ENCODE measurements around the gene KCTD14. TPM values are rescaled to one million over a fixed set of nuclear protein-coding genes. Genes with fewer than 3 reads are reported as not detected.

The KCTD14 gene
- total and polyA plus RNA-seq, 2 of the 8 experiments (the other 6 are each of a cell fraction or from before 2014, with no cell fraction given) = 21.6 to 24.9 TPM

DNA sequence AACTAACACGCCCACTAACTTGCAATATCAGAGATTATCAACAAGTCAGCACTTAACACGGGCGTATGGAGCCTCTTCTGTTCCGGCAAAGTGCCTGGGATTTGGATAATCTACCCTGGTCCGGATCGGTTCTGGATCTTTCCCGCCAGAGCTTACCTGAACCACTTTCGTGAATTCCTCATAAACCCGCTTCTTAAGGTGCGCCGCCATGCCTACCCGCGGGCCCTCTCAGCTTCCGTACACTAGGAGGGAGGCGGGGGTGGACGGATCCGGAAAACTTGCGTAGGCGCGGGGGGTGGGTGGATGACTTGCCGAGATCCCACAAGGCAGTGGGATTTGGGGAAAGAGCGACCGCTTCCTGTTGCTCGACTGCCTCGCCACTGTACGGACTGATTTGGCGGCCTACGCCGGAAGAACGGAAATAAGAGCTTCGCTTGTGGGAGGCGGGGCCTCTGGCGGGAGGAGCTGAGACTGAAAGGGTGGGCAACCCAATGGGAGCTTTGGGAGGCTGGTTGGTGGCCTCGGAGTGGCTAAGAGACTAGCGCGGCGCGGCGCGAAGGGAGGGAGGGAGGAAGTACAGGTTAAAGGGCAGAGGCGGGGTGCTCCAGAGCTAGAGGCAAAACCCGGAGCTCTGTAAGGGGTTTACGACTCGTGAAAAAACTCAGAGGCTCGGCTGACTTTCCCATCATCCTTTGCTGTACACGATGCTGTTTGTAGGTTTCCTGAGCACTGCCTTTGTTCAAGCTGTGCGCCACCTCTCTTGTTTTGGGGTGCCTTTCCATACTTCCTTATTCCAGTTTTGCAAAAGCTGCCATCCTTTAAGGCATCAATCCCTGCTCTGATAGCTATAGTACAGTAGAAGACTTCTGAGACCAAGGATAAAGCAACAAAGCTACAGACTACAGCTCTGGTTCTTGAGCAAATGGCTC, 28.4 kb downstream of the KCTD14 start, which contains the start of gene INTS4 (continued):
- TF ChIP-seq, protein P1, sequence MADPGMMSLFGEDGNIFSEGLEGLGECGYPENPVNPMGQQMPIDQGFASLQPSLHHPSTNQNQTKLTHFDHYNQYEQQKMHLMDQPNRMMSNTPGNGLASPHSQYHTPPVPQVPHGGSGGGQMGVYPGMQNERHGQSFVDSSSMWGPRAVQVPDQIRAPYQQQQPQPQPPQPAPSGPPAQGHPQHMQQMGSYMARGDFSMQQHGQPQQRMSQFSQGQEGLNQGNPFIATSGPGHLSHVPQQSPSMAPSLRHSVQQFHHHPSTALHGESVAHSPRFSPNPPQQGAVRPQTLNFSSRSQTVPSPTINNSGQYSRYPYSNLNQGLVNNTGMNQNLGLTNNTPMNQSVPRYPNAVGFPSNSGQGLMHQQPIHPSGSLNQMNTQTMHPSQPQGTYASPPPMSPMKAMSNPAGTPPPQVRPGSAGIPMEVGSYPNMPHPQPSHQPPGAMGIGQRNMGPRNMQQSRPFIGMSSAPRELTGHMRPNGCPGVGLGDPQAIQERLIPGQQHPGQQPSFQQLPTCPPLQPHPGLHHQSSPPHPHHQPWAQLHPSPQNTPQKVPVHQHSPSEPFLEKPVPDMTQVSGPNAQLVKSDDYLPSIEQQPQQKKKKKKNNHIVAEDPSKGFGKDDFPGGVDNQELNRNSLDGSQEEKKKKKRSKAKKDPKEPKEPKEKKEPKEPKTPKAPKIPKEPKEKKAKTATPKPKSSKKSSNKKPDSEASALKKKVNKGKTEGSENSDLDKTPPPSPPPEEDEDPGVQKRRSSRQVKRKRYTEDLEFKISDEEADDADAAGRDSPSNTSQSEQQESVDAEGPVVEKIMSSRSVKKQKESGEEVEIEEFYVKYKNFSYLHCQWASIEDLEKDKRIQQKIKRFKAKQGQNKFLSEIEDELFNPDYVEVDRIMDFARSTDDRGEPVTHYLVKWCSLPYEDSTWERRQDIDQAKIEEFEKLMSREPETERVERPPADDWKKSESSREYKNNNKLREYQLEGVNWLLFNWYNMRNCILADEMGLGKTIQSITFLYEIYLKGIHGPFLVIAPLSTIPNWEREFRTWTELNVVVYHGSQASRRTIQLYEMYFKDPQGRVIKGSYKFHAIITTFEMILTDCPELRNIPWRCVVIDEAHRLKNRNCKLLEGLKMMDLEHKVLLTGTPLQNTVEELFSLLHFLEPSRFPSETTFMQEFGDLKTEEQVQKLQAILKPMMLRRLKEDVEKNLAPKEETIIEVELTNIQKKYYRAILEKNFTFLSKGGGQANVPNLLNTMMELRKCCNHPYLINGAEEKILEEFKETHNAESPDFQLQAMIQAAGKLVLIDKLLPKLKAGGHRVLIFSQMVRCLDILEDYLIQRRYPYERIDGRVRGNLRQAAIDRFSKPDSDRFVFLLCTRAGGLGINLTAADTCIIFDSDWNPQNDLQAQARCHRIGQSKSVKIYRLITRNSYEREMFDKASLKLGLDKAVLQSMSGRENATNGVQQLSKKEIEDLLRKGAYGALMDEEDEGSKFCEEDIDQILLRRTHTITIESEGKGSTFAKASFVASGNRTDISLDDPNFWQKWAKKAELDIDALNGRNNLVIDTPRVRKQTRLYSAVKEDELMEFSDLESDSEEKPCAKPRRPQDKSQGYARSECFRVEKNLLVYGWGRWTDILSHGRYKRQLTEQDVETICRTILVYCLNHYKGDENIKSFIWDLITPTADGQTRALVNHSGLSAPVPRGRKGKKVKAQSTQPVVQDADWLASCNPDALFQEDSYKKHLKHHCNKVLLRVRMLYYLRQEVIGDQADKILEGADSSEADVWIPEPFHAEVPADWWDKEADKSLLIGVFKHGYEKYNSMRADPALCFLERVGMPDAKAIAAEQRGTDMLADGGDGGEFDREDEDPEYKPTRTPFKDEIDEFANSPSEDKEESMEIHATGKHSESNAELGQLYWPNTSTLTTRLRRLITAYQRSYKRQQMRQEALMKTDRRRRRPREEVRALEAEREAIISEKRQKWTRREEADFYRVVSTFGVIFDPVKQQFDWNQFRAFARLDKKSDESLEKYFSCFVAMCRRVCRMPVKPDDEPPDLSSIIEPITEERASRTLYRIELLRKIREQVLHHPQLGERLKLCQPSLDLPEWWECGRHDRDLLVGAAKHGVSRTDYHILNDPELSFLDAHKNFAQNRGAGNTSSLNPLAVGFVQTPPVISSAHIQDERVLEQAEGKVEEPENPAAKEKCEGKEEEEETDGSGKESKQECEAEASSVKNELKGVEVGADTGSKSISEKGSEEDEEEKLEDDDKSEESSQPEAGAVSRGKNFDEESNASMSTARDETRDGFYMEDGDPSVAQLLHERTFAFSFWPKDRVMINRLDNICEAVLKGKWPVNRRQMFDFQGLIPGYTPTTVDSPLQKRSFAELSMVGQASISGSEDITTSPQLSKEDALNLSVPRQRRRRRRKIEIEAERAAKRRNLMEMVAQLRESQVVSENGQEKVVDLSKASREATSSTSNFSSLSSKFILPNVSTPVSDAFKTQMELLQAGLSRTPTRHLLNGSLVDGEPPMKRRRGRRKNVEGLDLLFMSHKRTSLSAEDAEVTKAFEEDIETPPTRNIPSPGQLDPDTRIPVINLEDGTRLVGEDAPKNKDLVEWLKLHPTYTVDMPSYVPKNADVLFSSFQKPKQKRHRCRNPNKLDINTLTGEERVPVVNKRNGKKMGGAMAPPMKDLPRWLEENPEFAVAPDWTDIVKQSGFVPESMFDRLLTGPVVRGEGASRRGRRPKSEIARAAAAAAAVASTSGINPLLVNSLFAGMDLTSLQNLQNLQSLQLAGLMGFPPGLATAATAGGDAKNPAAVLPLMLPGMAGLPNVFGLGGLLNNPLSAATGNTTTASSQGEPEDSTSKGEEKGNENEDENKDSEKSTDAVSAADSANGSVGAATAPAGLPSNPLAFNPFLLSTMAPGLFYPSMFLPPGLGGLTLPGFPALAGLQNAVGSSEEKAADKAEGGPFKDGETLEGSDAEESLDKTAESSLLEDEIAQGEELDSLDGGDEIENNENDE (IDR thresholded peaks at IDR 0.05; ENCODE audit: insufficient replicate concordance, low read length) = no peak
- TF ChIP-seq SIX5 (IDR thresholded peaks at IDR 0.05; ENCODE audit: low read depth, low read length) (peak; percentile 6; the same call in 1 of the 2 replicates), SP4 (IDR thresholded peaks at IDR 0.05; ENCODE audit: low read length) (0 out of 2 replicates have a peak, but pooled peaks have one; percentile 79), RAD21 (IDR thresholded peaks at IDR 0.05 in 1 of 2, conservative IDR thresholded peaks at IDR 0.05 in 1 of 2; ENCODE audit: low read depth in 2 of 2, low read length in 2 of 2) (no peak; a peak in 1 of 4 replicates), NANOG (IDR thresholded peaks at IDR 0.05; ENCODE audit: insufficient read depth, low read depth, low read length, poor library complexity, severe bottlenecking) (no peak), MAFK (IDR thresholded peaks at IDR 0.05; ENCODE audit: low read depth, low read length) (no peak)
- TF ChIP-seq, protein P2, sequence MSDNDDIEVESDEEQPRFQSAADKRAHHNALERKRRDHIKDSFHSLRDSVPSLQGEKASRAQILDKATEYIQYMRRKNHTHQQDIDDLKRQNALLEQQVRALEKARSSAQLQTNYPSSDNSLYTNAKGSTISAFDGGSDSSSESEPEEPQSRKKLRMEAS (IDR thresholded peaks at IDR 0.05) = peak; percentile 64
- TF ChIP-seq, protein P3, sequence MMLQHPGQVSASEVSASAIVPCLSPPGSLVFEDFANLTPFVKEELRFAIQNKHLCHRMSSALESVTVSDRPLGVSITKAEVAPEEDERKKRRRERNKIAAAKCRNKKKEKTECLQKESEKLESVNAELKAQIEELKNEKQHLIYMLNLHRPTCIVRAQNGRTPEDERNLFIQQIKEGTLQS (IDR thresholded peaks at IDR 0.05; ENCODE audit: insufficient read depth, low read depth, low read length) = no peak
